Skeletal muscle tissue (tissue), 4 donors: Measurements from ENCODE around the gene TRIM67. TPM values are rescaled to one million over a fixed set of nuclear protein-coding genes. Genes with fewer than 3 reads are reported as not detected.

Source experiments
- H3K27ac ChIP-seq: one replicate; pipeline ENCODE4 v1.7.0; 2013; ENCODE audit warnings: mild to moderate bottlenecking, low read depth, low read length, inconsistent platforms
- H3K27me3 ChIP-seq, 3 donors: one replicate each; pipeline ENCODE4 v1.7.0; 2013; ENCODE audit warnings: low read length in 3 of 3; ENCODE audit not compliant: control insufficient read depth in 3 of 3, insufficient read depth in 3 of 3
- H3K36me3 ChIP-seq, 3 donors: one replicate each; pipeline ENCODE4 v1.7.0; 2013; ENCODE audit warnings: low read length in 3 of 3; ENCODE audit not compliant: control insufficient read depth in 3 of 3, insufficient read depth in 3 of 3
- H3K4me1 ChIP-seq, 3 donors: one replicate each; pipeline ENCODE4 v1.7.0; 2013; ENCODE audit warnings: low read length in 3 of 3, mild to moderate bottlenecking in 3 of 3; ENCODE audit not compliant: control insufficient read depth in 3 of 3, insufficient read depth in 3 of 3
- H3K4me3 ChIP-seq, 3 donors: one replicate each; pipeline ENCODE4 v1.7.0; 2013; ENCODE audit warnings: low read length in 3 of 3
- H3K9ac ChIP-seq, 3 donors: one replicate each; pipeline ENCODE4 v1.7.0; 2013; ENCODE audit warnings: low read length in 3 of 3, mild to moderate bottlenecking in 3 of 3, moderate library complexity in 2 of 3, low read depth in 1 of 3
- H3K9me3 ChIP-seq, 3 donors: one replicate each; pipeline ENCODE4 v1.7.0; 2013; ENCODE audit warnings: low read length in 3 of 3; ENCODE audit not compliant: control insufficient read depth in 3 of 3
- total RNA-seq: library from RNA; depleted of rRNA; stranded (reverse); fragments of >200 nt; gene quantifications from one replicate; pipeline ENCODE4 v1.2.3, GENCODE V29; 2014
- donor health status: Osteomylitis.

Gene TRIM67
- total RNA-seq, 1 donor from 2014 or later = under 0.01 TPM

GRCh38 chr1:231163830-231164427 is 2.1 kb downstream of the TRIM67 start:
- H3K27me3 ChIP-seq = peaks cover 29 to 47% (median 44%) of the 10 kb centered on the region in 3 donors
- no peak overlapping the region for H3K9ac ChIP-seq
- H3K4me3 ChIP-seq = no peak overlapping the region
- no peaks in the 10 kb centered on the region for H3K9me3 ChIP-seq
- H3K36me3 ChIP-seq = no peaks in the 10 kb centered on the region
- no peak overlapping the region for H3K27ac ChIP-seq
- peaks cover 11 to 19% (median 13%) of the 10 kb centered on the region in 3 donors for H3K4me1 ChIP-seq

- Histone ChIP-seq H3K9ac (no peak overlapping the region), H3K4me1 (peaks cover 11 to 19% (median 13%) of the 10 kb centered on the region in 3 donors), H3K4me3 (no peak overlapping the region), H3K9me3 (no peaks in the 10 kb centered on the region), H3K27ac (no peak overlapping the region), H3K36me3 (no peaks in the 10 kb centered on the region), H3K27me3 (peaks cover 29 to 42% (median 36%) of the 10 kb centered on the region in 3 donors)
These were observed 3.5 kb downstream of the TRIM67 start for GRCh38 chr1:231165371-231165770.

GRCh38 chr1:231166398-231166797 is 4.5 kb downstream of the TRIM67 start:
- H3K27me3 ChIP-seq = peaks cover 25 to 34% (median 30%) of the 10 kb centered on the region in 3 donors
- H3K4me1 ChIP-seq = peaks cover 11 to 16% (median 11%) of the 10 kb centered on the region in 3 donors
- no peak overlapping the region for H3K4me3 ChIP-seq

DNA sequence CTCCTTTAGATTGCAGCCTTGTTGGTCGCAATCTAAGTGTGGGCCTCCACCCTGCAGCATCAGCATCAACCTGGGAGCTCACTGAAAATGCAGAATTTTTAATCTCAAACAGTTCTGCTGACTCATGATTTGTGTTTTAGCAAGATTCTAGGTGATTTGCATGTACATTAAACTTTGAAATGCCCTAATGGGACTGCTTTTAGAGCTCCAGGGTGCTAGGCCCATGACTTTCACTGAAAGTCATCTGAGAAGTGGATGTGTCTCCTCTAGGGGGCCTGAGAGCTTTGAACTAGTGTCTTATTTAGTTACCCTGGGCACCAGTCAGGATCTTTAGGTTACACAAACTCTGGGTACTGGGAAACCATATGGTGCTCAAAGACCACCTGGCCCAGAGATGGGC is 9.0 kb downstream of the TRIM67 start:
- Histone ChIP-seq H3K27me3 (peaks cover 3 to 12% (median 4%) of the 10 kb centered on the region in 3 donors), H3K9ac (no peak overlapping the region)

More at GRCh38 chr1:231166398-231166797, 4.5 kb downstream of the TRIM67 start:
- no peaks in the 10 kb centered on the region for H3K9me3 ChIP-seq
- no peaks in the 10 kb centered on the region for H3K36me3 ChIP-seq
- H3K9ac ChIP-seq = no peak overlapping the region
- no peak overlapping the region for H3K27ac ChIP-seq

DNA sequence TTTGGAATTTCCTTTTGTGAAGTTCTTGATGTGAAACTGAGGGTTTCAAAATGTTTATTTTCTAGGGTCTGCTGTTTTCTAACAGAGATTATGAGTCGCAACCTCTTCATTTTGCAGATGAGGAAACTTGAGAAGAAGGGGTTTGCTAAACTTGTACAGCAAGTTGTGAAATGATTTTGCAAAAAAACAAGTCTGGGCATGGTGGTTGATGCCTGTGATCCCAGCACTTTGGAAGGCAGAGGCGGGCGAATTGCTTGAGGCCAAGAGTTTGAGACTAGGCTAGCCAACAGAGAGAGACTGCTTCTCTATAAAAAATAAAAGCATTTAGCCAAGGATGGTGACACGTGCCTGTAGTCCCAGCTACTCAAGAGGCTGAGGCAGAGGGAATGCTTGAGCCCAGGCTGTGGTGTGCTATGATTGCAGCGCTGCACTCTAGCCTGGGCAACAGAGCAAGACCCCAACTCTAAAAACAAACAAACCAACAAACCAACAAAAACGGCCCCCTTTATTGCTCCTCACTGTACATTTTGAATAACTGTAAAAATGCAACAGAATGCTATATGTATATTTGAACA is 9.9 kb downstream of the TRIM67 start:
- H3K4me3 ChIP-seq = no peak overlapping the region
- H3K9ac ChIP-seq = no peak overlapping the region
- no peak overlapping the region for H3K27ac ChIP-seq
- peaks cover 3 to 12% (median 4%) of the 10 kb centered on the region in 3 donors for H3K27me3 ChIP-seq
- H3K36me3 ChIP-seq = no peaks in the 10 kb centered on the region
- no peaks in the 10 kb centered on the region for H3K4me1 ChIP-seq
- no peaks in the 10 kb centered on the region for H3K9me3 ChIP-seq

More for the DNA sequence above, 9.0 kb downstream of the TRIM67 start:
- Histone ChIP-seq H3K4me1 (no peaks in the 10 kb centered on the region), H3K9me3 (no peaks in the 10 kb centered on the region), H3K4me3 (no peak overlapping the region), H3K27ac (no peak overlapping the region), H3K36me3 (no peaks in the 10 kb centered on the region)

DNA sequence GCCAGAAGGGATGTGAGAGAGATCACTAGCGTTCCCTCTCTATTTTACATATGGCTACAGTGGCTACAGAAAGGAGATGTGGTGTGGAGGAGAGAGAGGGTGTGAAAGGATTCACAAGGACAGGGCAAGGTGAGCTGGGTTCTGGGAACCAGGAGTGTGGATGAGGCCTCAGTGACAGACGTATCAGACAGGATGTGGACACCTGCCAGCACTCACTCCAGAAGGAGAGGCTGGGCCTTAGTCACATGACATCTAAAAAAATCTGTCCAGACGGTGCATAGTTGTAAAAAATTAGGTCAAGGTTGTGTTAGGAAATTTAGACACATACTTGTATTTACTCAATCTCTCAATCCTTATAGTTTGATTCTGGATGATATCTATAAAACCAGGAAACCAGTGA is 10.6 kb downstream of the TRIM67 start:
- Histone ChIP-seq H3K9me3 (no peaks in the 10 kb centered on the region), H3K27me3 (peaks cover 3 to 12% (median 4%) of the 10 kb centered on the region in 3 donors), H3K9ac (no peak overlapping the region), H3K27ac (no peak overlapping the region), H3K4me1 (no peaks in the 10 kb centered on the region), H3K36me3 (no peaks in the 10 kb centered on the region), H3K4me3 (no peak overlapping the region)

- H3K4me1 ChIP-seq = no peaks in the 10 kb centered on the region
- H3K9me3 ChIP-seq = peaks cover 0 to 3% (median 2%) of the 10 kb centered on the region in 3 donors
- H3K27ac ChIP-seq = no peak overlapping the region
- H3K36me3 ChIP-seq = no peaks in the 10 kb centered on the region
- peaks cover 6 to 22% (median 8%) of the 10 kb centered on the region in 3 donors for H3K27me3 ChIP-seq
- no peak overlapping the region for H3K9ac ChIP-seq
- H3K4me3 ChIP-seq = no peak overlapping the region
These were observed 14.6 kb downstream of the TRIM67 start for GRCh38 chr1:231176421-231176820.

GRCh38 chr1:231177226-231177625 is 15.4 kb downstream of the TRIM67 start:
- H3K27me3 ChIP-seq = peaks cover 6 to 22% (median 8%) of the 10 kb centered on the region in 3 donors

DNA sequence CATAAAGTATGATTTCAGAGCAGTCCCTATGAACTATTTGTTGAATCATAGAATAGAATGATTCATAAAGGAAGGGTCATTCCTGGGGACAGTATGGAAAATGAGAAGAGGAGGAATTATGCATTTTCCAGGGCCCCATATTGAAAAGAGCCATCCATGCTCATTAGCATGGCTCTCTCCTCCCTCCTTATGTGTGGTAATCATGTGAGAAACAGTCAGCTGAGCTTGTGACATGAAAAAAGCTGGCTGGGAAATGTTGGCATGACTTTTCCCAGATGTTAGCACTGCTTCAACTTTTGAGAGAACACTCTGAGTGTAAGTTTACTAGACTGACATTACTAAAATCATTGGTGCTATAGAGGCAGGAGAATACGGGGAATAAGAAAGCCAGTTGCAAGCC is 16.1 kb downstream of the TRIM67 start:
- Histone ChIP-seq H3K27me3 (peaks cover 10 to 27% (median 13%) of the 10 kb centered on the region in 3 donors), H3K4me3 (no peak overlapping the region), H3K27ac (no peak overlapping the region), H3K9me3 (peaks cover 0 to 3% (median 2%) of the 10 kb centered on the region in 3 donors), H3K9ac (no peak overlapping the region), H3K36me3 (no peaks in the 10 kb centered on the region), H3K4me1 (no peaks in the 10 kb centered on the region)

More at GRCh38 chr1:231177226-231177625, 15.4 kb downstream of the TRIM67 start:
- Histone ChIP-seq H3K27ac (no peak overlapping the region), H3K4me3 (no peak overlapping the region), H3K4me1 (no peaks in the 10 kb centered on the region), H3K36me3 (no peaks in the 10 kb centered on the region), H3K9ac (no peak overlapping the region), H3K9me3 (peaks cover 0 to 3% (median 2%) of the 10 kb centered on the region in 3 donors)

DNA sequence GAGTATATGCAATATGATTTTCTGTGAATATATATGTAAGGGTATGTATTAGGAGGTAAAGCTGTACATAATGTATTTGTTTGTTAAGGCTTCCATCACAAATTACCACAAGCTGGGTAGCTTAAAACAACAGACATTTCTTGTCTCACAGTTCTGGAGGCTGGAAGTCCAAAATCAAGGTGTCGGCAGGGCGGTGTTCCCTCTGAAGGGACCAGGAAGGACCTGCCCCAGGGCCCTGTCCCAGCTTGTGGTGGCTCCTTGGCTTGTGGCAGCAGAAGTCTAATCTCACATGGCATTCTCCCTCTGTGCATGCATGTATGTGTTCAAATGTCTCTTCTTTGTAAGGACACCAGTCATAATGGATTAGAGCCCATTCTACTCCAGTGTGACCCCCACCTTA is 17.1 kb downstream of the TRIM67 start:
- Histone ChIP-seq H3K9ac (no peak overlapping the region), H3K27me3 (peaks cover 10 to 25% (median 13%) of the 10 kb centered on the region in 3 donors), H3K36me3 (no peaks in the 10 kb centered on the region), H3K9me3 (peaks cover 0 to 3% (median 2%) of the 10 kb centered on the region in 3 donors), H3K27ac (no peak overlapping the region), H3K4me3 (no peak overlapping the region), H3K4me1 (no peaks in the 10 kb centered on the region)
